GM18870 (cell line): Measurements from ENCODE around the gene C10orf71.

Source experiments
- ATAC-seq: cut with Tn5 transposase; IDR thresholded peaks from one replicate; pipeline ENCODE4 v1.9.1; 2021; ENCODE audit warnings: moderate library complexity; ENCODE audit not compliant: unreplicated experiment

C10orf71 gene

GRCh38 chr10:49330127-49330665, 31.2 kb downstream of the C10orf71 start:
- ATAC-seq: no peak

DNA sequence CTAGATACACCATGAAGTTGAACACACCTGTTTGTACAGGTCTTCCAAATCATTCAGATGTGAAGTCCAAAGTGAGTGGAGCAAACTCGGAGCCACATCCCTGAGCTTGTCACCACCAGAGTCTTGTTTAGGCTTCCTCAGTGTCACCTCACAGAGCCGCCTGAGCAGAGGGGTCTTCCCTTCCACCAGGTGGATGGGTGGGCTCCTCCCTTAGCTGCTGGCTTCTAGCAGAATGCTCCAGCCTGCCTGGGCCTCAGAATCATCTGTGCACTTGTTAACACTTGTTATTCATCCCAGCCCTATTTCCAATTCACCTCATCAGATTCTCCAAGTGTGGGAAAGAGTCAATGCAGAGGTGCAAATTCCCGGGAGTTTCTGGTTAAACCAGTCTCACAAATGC, 32.5 kb downstream of the C10orf71 start:
- no peak for ATAC-seq

- no peak for ATAC-seq
Observed at GRCh38 chr10:49332333-49332732, 33.4 kb downstream of the C10orf71 start.

DNA sequence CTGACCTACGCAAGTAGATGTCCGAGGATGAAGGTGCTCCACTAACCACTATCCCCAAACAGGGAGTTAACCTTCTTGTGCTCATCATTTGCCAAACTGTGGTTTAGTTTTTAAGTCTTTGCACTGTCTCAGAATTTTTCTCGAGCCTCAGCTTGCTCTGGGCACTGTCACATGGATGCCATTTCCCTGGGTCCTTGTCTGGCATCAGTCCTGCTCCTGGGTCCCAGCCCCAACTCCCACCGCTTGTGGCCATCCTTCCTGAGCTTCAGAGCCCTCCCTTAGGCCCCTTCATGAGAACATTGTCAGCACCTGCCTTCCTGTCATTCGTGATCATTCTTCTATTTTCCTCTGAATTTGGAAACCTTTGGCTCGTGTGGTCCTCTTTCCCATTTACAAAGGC, 33.8 kb downstream of the C10orf71 start:
- no peak for ATAC-seq

DNA sequence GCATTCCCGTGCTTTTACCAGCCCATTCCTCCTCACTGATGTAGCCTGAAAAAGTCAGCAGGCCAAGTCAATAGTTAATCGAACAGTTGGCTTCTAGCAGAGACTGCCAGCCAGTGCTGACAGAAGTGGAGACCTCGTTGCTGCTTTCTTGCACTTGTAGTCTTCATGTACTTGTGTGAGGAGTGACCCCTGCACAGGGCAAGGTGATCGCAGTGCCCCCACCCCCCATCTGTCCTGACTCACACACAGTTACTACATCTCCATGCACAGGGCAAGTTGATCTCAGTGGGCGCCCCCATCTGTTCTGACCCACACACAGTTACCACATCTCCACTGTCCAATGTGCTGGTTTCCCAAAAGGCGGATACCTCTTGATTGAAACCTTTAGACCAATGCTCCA, 34.2 kb downstream of the C10orf71 start:
- ATAC-seq: no peak

DNA sequence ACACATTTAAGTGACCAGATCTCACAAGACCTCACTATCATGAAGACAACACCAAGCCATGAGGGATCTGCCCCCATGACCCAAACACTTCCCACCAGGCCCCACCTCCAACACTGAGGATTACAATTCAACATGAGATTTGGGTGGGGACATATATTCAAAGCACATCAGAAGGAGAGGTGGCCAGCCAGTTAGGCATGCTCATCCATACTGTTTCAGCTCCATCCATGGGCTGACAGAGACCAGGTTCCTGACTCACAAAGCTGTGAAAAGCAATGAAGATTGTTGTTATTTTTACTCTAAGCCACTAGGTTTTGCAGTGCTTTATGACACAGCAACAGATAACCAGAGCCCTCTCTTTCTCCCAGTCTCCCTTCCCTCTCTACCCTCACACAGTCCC, 36.0 kb downstream of the C10orf71 start:
- ATAC-seq: no peak

DNA sequence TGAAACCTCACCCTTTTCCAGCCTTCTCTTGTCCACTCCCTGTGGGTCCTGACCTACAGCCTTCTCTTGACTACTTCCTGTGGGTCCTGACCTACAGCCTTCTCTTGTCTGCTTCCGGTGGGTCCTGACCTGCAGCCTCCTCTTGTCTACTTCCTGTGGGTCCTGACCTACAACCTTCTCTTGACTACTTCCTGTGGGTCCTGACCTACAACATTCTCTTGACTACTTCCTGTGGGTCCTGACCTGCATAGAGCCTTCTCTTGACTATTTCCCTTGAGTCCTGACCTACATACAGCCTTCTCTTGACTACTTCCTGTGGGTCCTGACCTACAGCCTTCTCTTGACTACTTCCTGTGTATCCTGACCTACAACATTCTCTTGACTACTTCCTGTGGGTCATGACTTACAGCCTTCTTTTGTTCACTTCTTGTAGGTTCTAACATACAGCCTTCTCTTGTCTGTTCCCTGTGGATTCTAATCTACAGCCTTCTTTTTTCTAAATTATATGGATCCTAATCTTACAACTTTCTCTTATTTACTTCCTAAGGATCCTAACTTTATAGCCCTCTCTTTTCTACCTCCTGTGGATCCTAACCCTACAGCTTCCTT, 36.5 kb downstream of the C10orf71 start:
- ATAC-seq: no peak

DNA sequence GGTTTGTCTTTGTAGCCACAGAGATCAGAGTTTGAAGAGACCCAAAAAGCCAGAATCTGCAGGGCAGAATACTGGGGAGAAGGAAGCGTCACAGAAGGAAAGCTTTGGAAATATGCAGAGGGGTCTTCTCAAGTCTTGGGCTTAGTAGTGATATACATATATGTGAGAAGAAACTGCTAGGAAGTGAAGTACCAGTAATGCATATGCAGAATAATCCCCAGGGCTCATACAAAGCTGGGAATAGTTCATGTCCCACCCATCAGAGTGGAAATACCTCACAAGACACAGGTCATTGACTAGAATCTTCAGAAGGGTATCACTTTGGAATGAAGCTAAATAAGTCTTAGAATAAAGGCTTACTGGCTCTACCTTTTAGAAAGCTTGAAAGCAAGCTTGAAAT, 39.6 kb downstream of the C10orf71 start:
- no peak for ATAC-seq

DNA sequence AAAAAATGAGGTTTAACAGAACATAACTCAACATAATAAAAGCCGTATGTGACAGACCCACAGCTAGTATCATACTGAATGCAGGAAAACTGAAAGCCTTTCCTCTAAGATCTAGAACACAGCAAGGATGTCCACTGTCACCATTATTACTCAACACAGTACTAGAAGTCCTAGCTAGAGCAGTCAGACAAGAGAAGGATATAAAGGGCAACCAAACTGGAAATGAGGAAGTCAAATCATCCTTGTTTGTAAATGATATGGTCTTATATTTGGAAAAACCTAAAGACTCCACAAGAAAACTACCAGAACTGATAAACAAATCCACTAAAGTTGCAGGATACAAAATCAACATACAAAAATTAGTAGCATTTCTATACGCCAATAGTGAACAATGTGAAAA, 45.9 kb downstream of the C10orf71 start:
- ATAC-seq: no peak

DNA sequence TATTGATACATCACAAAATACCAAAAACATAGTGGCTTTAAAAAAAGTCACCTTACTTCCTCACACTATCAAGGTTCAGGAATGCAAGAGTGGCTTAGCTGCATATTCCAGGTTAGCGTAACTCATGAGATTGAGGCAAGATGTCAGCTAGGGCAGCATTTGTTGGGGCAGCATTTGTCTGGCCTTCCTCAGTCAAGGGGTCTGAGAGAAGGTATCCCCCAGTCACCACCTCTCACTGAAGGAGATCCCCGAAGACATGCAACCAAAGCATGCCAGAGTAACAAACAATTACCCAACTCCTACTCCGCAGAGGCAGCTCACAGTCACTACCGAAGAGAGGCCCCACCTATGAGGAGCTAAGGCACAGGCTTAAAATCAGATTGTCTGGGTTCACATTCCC, 48.4 kb downstream of the C10orf71 start:
- ATAC-seq: no peak

DNA sequence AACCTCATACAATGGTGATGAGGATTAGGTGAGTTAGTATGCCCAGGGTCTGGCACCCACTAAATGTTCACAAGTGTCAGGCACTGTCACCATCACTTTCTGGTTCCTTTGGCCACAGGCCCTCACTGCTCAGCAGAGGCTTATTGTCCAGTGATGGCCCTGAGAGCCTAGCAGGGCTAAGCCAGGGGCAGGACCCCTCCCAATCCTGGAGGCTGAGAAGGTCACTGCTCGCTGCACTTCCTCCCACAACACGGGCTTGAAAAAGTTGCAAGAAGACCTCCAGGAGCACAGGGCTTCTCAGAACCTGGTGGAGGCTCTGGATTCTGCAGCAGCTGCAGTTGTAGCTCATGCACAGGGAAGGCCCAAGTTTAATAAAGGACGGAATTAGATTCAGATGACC, 48.9 kb downstream of the C10orf71 start:
- no peak for ATAC-seq

DNA sequence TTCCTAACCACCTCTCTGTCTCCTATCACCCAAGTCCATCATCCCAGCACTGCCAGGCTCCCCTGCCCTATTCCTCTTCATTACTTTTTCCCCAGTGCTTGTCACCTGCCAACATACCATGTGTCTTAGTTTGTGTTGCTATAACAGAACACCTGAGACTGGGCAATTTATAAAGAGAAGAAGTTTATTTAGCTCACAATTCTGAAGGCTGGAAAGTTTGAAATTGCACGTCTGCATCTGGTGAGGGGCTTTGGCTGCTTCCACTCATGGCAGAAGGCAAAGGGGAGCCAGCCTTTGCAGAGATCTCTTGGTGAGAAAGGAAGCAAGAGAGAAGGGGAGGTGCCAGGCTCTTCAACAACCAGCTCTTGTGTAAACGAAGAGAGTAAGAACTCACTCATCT, 49.6 kb downstream of the C10orf71 start:
- no peak for ATAC-seq

- no peak for ATAC-seq
Observed at GRCh38 chr10:49349390-49349789, 50.4 kb downstream of the C10orf71 start.

DNA sequence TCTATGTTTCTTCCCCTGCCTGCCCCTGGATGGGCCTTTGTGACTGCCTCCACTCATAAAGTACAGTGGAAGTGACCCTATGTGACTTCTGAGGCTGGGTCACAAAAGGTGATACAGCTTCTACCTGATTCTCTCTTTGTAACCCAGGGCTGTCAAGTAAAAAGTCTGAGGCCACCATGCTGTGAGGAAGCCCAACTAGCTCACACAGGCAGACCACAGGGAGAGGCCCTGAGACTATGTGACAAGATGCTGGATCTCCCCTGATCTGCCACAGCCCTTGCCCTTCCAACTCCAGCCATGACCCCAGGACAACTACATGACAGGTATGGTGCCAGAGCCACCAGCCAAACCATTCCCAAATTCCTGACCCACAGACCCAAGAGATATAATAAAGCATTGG, 51.2 kb downstream of the C10orf71 start:
- no peak for ATAC-seq

- no peak for ATAC-seq
Observed at GRCh38 chr10:49350846-49351532, 52.0 kb downstream of the C10orf71 start.

GRCh38 chr10:49351669-49352068, 52.7 kb downstream of the C10orf71 start:
- no peak for ATAC-seq

- no peak for ATAC-seq
Observed at GRCh38 chr10:49352323-49352722, 53.4 kb downstream of the C10orf71 start.

DNA sequence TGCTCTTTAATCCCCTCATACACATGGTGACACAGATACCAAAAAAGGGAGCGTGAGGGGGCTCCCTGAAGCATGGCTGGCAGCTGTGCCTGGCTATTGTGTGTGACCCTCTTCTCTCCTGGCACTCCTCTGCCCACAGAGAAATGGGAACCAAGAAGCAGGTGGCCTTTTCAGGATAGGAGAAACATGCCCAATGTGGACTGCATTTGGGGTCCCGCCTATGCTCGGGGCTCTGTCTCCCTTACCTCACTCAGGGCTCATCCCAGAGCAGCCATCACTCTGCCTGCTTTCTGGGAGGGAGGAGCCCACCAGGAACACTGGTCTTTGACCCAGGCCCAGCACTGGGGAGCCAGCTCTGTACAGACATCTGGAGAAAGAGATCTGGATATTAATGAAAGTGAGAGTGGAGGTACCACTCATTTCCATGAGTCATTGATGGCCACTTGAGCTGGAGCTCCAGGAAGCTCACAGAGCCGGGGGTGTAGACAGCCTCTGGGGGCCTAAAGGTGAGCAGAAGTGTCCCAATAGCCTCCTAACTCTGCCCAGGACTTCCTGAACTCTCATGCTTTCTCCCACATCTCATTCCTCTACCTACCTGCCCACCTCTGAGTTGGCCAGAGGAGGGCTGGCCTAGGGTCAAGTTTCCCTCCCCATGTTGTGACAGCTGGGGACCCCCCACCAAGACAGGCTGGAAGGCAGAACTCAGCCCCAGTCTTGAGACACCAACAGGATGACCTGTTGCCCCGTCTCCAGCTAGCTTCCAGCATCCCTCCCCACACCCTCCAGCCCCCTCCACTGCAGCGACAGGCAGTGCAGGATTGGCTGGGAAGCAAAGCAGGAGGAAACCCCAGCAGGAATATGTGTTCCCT, 54.3 kb downstream of the C10orf71 start:
- no peak for ATAC-seq

- no peak for ATAC-seq
Observed at GRCh38 chr10:49353895-49354566, 55.1 kb downstream of the C10orf71 start.

- ATAC-seq: no peak
Observed at GRCh38 chr10:49354593-49354992, 55.6 kb downstream of the C10orf71 start.

DNA sequence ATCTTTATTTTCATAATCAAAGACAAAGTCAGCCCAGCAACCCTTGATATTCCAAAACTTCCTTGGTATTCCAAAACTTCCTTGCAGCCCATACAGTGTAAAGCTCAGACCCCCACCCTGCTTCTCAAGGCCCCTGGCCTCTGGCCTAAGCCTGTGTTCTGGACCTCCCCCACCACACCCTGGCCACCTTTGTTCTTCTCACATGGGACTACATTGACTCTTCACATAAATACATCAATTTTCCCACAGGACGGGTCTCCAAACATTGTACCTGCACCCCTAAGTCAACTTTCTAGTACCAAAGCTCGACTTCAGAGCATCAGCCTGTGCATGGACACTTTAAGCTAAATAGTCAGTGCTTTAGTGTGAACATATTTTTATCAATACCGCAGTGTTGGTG, 56.3 kb downstream of the C10orf71 start:
- no peak for ATAC-seq
